SK-N-SH treated with all-trans-retinoic acid at 6 μM for 48 hours (cell line): ENCODE results near the gene WNT6.

Source experiments
- ARNTL ChIP-seq: fragments of 450-650 bp; formaldehyde crosslinking; IDR thresholded peaks from 2 replicates; pipeline ENCODE4 v1.5.0; 2020; ENCODE audit warnings: low read depth, mild to moderate bottlenecking, moderate library complexity, borderline replicate concordance
- PPARA ChIP-seq: fragments of 250-450 bp; sonication (Bioruptor Pico); IDR thresholded peaks from 2 replicates; pipeline ENCODE4 v1.5.0; 2020; ENCODE audit warnings: mild to moderate bottlenecking, borderline replicate concordance
- TSHZ2 ChIP-seq: fragments of 250-450 bp; sonication (Bioruptor Pico); IDR thresholded peaks from 2 replicates; pipeline ENCODE4 v1.5.0; 2020; ENCODE audit warnings: mild to moderate bottlenecking, moderate library complexity
- ZFP30 ChIP-seq: fragments of 450-650 bp; formaldehyde crosslinking; IDR thresholded peaks from 2 replicates; pipeline ENCODE4 v1.5.0; 2022; ENCODE audit warnings: mild to moderate bottlenecking, moderate library complexity

DNA sequence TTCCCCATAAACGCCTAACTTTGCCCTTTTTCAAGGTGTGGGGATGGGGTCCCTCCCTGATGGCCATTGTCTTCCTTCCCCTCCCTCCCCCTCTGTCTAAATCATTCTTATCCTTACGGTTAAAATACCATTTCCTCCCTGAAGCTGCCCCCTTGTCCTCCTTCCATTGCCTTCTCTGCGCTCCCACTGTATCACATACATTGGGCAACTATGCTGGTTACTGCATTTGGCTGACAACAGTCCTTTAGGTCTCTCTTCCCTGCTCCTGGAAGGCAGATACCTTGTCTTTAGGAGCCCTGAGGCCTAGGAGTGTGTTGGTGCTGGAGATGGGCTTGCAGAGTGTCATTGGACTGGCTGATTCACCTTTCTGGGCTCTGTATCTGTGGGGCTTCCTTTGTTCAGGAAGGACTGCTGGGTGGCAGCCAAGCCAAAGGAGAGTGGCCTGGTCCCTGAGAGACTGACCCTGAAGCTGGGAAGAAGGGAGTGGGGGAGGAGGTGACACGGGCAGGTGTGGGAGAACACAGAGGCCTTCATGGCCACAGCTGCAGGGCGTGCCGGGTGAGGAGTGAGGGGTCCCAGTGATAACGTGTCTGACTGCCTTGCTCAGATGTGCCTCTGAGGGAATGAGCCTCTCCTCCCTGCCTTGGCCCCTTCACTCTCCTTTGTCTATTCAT is 2.2 kb downstream of the WNT6 start:
- TF ChIP-seq PPARA (CRISPR knock-in tag) (no peak), ARNTL (CRISPR knock-in tag) (no peak), ZFP30 (no peak), TSHZ2 (no peak)
